Activated CD4-positive, alpha-beta memory T cell treated with anti-CD3 and anti-CD28 coated beads, Interleukin-2, amount 10 ng/mL, durations not matched to agents 7 days and 5 days (primary cell): ENCODE data around the gene CALML6. TPM values are rescaled to one million over a fixed set of nuclear protein-coding genes. Genes with fewer than 3 reads are reported as not detected.

ENCODE experiments used
- CTCF ChIA-PET: fragments of 350-600 bp; sonication (Branson Sonifier 250); formaldehyde crosslinking; loops from one replicate; lab custom pipeline; 2021; ENCODE audit warnings: antibody characterized with exemption, inconsistent platforms; lab: Charles Lee
- POLR2A ChIA-PET: fragments of 350-600 bp; sonication (Branson Sonifier 250); formaldehyde crosslinking; loops from one replicate; lab custom pipeline; 2021; ENCODE audit warnings: antibody characterized with exemption; lab: Charles Lee
- DNase-seq: peaks from one replicate; pipeline ENCODE4 v3.0.0-alpha.2; 2020
- H3K27ac Mint-ChIP-seq: one replicate; pipeline ENCODE4 v1.8.0; 2021; ENCODE audit warnings: mild to moderate bottlenecking, mixed read lengths
- H3K27me3 Mint-ChIP-seq: one replicate; pipeline ENCODE4 v1.8.0; 2021; ENCODE audit warnings: mixed read lengths
- H3K36me3 Mint-ChIP-seq: one replicate; pipeline ENCODE4 v1.8.0; 2021; ENCODE audit warnings: low read depth, mixed read lengths
- H3K4me1 Mint-ChIP-seq: one replicate; pipeline ENCODE4 v1.8.0; 2021; ENCODE audit warnings: mixed read lengths
- H3K4me3 Mint-ChIP-seq: one replicate; pipeline ENCODE4 v1.8.0; 2021; ENCODE audit warnings: mild to moderate bottlenecking, mixed read lengths
- H3K9me3 Mint-ChIP-seq: one replicate; pipeline ENCODE4 v1.8.0; 2021; ENCODE audit warnings: mixed read lengths
- total RNA-seq, 2 experiments: library from RNA; stranded (reverse); gene quantifications; one replicate each; pipeline ENCODE4 v1.2.3, GENCODE V29; 2021

Gene CALML6
- total RNA-seq, 2 experiments from 2014 or later: 0.25 to 0.38 TPM

DNA sequence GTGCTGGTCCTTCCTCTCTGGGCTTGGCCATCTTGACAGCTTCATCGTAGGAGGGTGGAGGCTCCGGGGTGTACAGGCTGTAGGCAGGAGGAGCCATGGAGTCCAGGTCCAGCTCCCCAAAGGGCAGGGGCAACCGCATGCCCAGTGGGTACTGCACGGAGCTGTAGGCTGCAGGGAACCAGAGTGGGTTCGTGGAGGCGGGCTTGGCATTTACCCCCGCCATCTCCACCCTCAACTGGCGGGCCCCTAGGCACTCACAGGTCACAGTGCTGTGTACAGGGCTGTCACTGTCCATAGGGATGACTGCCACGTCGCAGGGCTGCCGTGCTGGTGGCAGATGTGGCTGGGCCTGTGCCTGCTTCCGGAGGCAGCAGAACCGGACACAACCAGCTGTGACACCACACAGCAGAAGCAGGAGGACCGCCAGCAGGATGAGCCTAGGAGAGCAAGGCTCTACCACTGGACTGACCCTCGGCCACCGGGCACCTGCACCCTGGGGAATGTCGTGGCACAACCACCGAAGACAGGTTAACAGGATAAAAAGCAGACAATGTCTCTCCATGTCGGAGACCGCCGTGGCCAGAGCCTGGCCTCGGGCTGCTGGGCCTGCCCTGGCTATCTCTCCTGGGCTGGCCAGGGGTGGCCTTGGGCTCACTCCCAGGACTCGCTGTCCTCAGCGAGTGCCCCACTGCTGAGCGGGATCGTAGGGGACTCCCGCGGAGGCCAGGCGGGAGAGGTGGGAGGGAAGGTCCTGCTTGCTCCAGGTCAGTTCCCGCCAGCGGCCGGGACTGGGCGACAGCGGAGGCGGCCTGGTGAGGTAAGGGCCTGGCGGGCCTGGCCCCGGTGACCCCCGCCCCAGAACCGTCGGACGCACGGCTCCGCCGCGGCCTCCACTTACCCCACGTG lies 3.2 kb downstream of the CALML6 start:
- CTCF ChIA-PET: no interaction called here
- POLR2A ChIA-PET: no interaction called here

DNA sequence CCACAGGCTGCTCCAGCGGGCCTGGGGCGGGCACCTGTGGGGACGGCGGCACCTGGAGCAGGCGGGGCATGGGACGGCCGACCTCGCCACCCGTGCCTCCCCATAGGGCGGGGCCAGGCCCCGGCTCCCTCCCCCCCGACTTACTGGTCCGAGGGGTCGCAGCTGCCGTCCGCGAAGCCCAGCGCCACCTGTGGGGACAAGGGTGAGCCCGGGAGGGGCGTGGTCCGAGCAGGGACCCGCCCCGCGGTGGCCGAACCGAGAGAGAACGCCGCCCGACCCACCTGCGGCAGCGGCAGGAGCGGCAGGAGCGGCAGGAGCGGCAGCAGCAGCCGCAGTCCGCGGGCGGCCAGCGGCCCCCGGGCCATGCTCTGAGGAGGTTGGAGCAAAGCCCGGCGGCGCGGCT lies 3.8 kb downstream of the CALML6 start, which contains the start of gene TMEM52:
Gene TMEM52, minus strand, starts transcription at position 379 of the 403 bp plus-strand sequence. Its CDS starts 14 bp downstream, at position 365.
- no peaks in the 10 kb centered on the region for H3K9me3 Mint-ChIP-seq
- ChIA-PET CTCF (interaction anchor here (0.6 to 1.0 kb wide), 2 partner anchors 10 to 126 kb away, joined by 4 to 7 read pairs; no protein-coding TSS in a partner anchor), POLR2A (interaction anchor here (1.6 kb wide), 1 partner anchor 10 kb away, joined by 7 read pairs; no protein-coding TSS in a partner anchor)
- peaks cover under 1% of the 10 kb centered on the region for H3K27me3 Mint-ChIP-seq
- no peaks in the 10 kb centered on the region for H3K36me3 Mint-ChIP-seq
- H3K4me1 Mint-ChIP-seq: peaks cover 4% of the 10 kb centered on the region
- no peak within 1 kb of the TSS for H3K27ac Mint-ChIP-seq
- DNase-seq: no peak
- peak within 1 kb of the TSS; percentile 63 for H3K4me3 Mint-ChIP-seq

More for the DNA sequence above, 3.2 kb downstream of the CALML6 start:
- H3K36me3 Mint-ChIP-seq: no peaks in the 10 kb centered on the region
- no peaks in the 10 kb centered on the region for H3K9me3 Mint-ChIP-seq
- H3K27ac Mint-ChIP-seq: no peak overlapping the region
- H3K27me3 Mint-ChIP-seq: peaks cover 3% of the 10 kb centered on the region
- no peak for DNase-seq
- H3K4me1 Mint-ChIP-seq: peaks cover 4% of the 10 kb centered on the region
- peak overlapping the region; percentile 24 for H3K4me3 Mint-ChIP-seq

DNA sequence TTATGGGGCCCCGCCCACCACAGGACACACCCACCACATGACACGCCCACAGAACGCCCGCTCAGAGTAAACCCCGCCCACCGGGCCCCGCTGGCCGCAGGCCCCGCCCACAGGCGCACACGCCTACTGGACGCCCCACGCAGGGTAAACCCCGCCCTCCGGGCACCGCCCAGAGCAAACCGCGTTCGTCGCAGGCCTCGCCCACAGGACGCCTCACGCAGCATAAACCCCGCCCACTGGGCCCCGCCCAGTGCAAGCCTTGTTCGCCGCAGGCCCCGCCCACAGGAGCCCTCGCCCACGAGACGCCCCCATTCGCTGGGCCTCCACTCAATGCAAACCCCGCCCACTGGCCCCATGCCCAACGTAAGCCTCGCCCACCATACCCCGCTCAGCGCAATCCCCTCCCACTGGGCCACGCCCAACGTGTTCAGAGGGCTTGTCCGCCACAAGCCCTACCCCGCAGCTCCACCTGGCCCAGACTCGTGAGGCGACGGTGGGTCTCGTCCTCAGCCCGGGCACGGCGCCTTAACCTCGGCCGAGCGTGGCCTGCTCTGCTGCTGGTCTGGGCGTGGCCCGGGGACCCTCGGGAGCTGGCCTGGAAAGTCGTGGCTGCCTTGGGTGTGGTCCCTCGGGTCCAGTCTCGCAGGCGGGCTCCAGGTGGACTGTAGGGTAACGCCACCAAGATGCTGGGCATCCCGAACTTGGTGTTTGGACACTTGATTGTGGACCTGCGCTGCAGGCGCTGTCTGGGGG lies 4.4 kb downstream of the CALML6 start:
- Mint-ChIP-seq H3K36me3 (no peaks in the 10 kb centered on the region), H3K27ac (no peak overlapping the region), H3K4me3 (peak overlapping the region; percentile 63), H3K4me1 (peaks cover 4% of the 10 kb centered on the region), H3K27me3 (no peaks in the 10 kb centered on the region), H3K9me3 (no peaks in the 10 kb centered on the region)
- ChIA-PET POLR2A (interaction anchor here (1.6 kb wide), 1 partner anchor 10 kb away, joined by 7 read pairs; no protein-coding TSS in a partner anchor), CTCF (interaction anchor here (0.6 to 1.0 kb wide), 2 partner anchors 10 to 125 kb away, joined by 4 to 7 read pairs; no protein-coding TSS in a partner anchor)
- peak; percentile 100 for DNase-seq

DNA sequence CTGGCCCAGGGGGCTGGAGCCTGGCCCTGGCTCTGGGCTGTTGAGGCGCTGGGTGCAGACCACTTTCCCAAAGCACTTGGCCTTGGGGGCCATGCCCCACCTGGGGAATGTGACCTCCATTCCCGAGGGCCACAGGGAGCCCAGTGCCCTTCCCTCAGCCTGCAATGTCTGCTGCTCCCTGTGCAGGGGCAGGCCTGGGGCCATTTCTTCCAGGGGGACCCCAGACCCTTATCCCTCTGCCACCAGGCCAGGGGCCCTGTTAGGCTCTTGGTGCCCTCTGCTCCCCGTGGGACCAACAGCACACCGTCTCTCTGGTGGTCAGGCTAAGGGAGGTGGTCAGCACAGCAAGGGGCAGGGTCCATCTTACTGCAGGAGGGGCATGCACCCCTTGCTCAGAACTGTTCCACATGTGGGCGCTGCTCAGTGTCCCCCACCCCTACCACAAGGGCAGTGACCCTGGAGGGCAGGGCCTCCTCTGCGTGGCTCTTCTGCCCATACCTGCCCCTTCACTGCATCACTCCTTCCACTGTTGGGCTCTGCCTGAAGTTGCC lies 5.1 kb downstream of the CALML6 start:
- Mint-ChIP-seq H3K9me3 (no peaks in the 10 kb centered on the region), H3K36me3 (no peaks in the 10 kb centered on the region), H3K4me3 (no peak overlapping the region), H3K27me3 (no peaks in the 10 kb centered on the region), H3K4me1 (peaks cover 4% of the 10 kb centered on the region), H3K27ac (no peak overlapping the region)
- CTCF ChIA-PET: interaction anchor here (1.0 kb wide), 1 partner anchor 11 kb away, joined by 7 read pairs; no protein-coding TSS in a partner anchor
- DNase-seq: no peak
- POLR2A ChIA-PET: interaction anchor here (1.6 kb wide), 1 partner anchor 11 kb away, joined by 7 read pairs; no protein-coding TSS in a partner anchor

DNA sequence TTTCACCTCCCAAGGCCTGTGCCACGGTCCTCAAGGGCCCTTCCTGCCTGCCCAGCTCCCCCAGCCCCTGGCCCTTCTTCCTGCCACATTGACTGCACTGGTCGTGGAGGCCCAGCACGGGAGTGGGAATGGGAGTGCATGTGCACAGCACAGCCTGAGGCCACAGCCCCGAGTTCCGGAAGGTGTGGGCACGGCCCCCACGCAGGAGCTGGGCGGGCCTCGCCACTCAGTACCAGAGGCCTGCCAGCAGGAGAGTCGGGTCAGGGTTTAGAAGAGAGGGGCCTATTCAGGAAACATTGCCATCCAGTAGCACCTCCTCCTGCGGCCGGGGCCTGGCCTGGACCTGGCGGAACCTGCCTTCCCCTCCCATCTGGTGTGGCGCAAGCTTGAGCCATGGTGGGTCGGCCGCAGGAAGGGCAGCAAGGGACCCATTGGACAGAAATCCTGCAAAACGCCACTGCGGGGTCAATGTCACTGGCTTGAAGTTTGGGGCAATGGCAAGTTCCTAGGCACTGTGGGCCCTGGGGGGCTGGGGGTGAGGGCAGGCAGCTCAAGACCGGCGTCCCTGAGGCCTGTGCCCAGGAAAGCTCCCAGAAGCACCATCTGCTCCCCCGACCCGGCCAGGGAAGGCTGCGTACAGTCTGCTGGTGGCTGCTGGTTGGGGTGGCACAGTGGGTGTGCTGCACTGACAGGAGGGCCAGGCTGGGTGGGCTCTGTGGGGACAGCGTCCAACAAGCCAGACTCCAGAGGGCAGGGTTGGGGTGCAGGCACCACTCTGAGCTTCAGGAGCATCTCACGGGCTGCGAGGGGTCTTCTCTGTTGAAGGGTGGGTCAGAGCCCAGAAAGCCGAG lies 5.8 kb downstream of the CALML6 start:
- Mint-ChIP-seq H3K4me3 (no peak overlapping the region), H3K27ac (no peak overlapping the region), H3K9me3 (no peaks in the 10 kb centered on the region), H3K4me1 (peaks cover 4% of the 10 kb centered on the region), H3K27me3 (no peaks in the 10 kb centered on the region), H3K36me3 (no peaks in the 10 kb centered on the region)
- CTCF ChIA-PET: no interaction called here
- POLR2A ChIA-PET: interaction anchor here (1.6 kb wide), 1 partner anchor 12 kb away, joined by 7 read pairs; no protein-coding TSS in a partner anchor
- no peak for DNase-seq

DNA sequence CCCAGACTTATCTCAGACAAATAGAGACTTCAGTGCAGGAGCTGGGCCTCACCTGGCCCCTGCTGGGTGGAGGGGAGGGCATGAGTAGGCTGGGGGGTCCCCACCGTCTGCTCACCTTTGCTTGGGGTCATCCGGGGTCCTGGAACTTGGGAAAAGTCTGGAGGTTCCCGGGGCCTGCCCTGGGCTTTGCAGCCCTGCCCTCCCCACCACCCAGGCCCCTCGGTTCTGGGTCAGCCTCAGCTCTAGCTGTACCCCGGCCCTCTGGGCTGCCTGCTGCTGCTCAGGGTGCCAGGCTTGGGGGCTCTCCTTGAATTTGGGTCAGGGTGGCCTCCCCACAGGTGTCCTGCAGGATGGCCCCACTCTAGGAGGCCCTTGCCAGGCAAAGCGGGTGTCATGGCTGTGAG lies 6.4 kb downstream of the CALML6 start:
- Mint-ChIP-seq H3K27ac (no peak overlapping the region), H3K4me3 (no peak overlapping the region), H3K9me3 (no peaks in the 10 kb centered on the region), H3K4me1 (peaks cover 4% of the 10 kb centered on the region), H3K36me3 (no peaks in the 10 kb centered on the region), H3K27me3 (no peaks in the 10 kb centered on the region)
- POLR2A ChIA-PET: no interaction called here
- no peak for DNase-seq
- CTCF ChIA-PET: no interaction called here

DNA sequence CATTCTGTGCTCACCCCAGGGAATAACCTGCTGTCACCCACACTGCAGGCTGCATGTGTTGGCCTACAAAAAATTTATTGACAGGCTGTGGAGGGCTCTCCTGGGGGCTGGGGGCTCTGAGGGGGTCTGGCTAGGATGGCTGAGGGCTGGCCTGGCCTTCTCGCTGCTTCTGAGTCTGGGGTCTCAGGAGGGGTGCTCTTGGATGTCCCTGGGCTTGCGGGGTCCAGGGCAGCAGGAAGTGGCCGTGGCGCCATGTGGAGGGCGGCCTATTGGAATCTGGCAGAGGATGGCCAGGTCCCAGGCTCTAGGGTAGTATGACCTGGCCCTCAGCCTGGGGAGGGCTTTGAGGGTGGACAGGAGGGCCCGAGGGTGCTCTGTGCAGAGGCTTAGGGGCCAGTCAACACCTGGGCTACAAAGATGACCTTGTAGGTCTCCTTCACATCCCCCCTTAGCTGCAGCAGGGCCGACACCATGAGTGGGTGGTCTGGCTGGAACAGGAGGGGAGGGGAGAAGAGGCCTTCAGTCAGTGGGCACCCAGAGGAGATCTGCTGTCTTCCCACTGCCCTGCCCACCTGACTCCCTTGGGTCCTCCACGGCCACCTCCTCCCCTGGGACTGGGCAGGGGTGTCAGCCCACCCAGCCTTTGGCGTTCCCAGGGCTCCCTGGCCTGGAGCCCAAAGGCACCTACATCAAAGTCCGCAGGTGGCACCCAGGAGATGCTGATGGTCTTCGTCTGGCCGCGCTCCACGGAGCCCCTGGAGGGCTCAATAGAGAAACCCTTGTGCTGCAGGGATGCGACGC lies 7.0 kb downstream of the CALML6 start:
- no peak overlapping the region for H3K27ac Mint-ChIP-seq
- H3K36me3 Mint-ChIP-seq: no peaks in the 10 kb centered on the region
- no peak overlapping the region for H3K4me3 Mint-ChIP-seq
- ChIA-PET CTCF (no interaction called here), POLR2A (no interaction called here)
- no peak for DNase-seq
- H3K27me3 Mint-ChIP-seq: no peaks in the 10 kb centered on the region
- H3K4me1 Mint-ChIP-seq: peaks cover 4% of the 10 kb centered on the region
- no peaks in the 10 kb centered on the region for H3K9me3 Mint-ChIP-seq

DNA sequence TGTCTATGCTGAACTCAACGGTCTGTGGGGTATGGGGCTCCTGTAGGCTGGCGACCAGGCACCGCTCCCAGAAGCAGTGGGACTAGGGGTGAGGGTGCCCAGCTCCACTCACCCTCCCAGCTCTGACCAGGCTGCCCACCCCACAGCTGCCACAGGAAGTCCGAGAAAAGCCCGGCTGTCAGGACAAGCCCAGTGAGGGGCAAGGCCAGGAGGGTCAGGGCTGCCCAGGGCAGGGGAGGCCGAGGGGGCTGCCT lies 7.6 kb downstream of the CALML6 start:
- ChIA-PET CTCF (no interaction called here), POLR2A (no interaction called here)
- no peaks in the 10 kb centered on the region for H3K27me3 Mint-ChIP-seq
- no peak overlapping the region for H3K27ac Mint-ChIP-seq
- H3K36me3 Mint-ChIP-seq: no peaks in the 10 kb centered on the region
- no peak overlapping the region for H3K4me3 Mint-ChIP-seq
- H3K4me1 Mint-ChIP-seq: peaks cover 4% of the 10 kb centered on the region
- no peak for DNase-seq
- no peaks in the 10 kb centered on the region for H3K9me3 Mint-ChIP-seq

DNA sequence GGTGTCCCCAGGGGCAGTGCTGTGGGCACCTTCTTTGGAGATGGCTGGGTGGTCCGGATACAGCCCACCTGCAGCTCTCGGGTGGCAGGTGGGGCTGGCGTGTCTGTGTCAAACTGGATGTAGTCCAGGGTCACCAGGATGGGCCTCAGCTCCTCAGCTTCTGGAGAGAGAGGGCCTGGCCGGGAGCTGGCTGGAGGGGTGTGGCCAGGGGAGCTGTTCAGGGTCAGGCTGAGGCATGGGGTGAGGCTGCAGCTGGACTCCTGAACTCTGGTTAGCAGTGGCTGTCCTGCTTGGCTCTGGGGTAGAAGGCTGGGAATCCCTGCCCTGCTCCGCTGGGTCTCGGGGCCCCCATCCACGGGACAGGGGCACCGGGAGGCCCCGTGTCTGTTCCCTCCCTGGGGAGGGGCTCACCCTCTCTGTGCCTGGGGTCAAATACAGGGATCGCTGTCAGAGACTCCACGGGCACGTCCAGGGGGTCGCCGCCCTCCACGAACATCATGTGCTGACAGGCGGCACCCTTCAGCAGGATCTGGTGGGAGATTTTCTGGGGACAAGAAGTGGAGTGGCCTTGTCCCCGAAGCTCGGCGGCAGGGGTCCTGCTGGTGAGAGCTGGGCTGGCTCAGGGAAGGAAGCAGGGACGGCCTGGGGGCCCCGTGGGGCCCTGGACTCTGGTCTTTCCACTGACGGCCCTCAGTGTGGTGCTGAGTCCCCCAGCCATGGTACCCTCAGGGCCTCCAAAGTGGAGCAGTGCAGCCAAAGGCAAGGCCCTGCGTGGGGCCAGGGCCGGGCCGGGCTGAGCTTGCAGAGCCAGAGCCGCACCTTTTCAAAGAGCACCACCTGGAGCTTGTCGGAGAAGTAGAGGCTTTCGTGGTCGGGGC lies 8.1 kb downstream of the CALML6 start:
- Mint-ChIP-seq H3K36me3 (no peaks in the 10 kb centered on the region), H3K27ac (no peak overlapping the region), H3K9me3 (no peaks in the 10 kb centered on the region), H3K27me3 (no peaks in the 10 kb centered on the region), H3K4me1 (peaks cover 4% of the 10 kb centered on the region), H3K4me3 (no peak overlapping the region)
- POLR2A ChIA-PET: no interaction called here
- CTCF ChIA-PET: no interaction called here
- DNase-seq: no peak

DNA sequence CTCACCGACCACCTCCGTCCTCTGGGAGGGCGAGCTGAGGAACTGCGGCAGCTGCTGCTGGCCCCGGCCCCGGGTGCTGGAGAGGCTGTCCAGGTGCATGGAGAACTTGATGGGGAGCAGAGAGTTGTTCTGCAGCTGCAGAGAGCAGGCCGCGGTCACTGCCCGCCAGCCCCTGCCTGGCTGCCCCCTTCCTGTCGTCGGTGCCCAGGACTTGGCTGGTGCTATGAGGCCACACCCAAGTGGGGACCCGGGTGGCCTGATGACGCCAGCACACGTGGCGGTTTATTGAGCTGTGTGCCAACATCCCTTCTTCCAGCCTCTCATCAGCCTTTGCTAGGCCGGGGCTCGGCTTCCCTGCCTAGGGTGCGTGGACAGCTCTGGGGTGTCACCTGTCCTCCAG lies 9.3 kb downstream of the CALML6 start:
- Mint-ChIP-seq H3K27ac (no peak overlapping the region), H3K27me3 (no peaks in the 10 kb centered on the region), H3K4me1 (peaks cover 3% of the 10 kb centered on the region), H3K36me3 (no peaks in the 10 kb centered on the region), H3K4me3 (no peak overlapping the region), H3K9me3 (no peaks in the 10 kb centered on the region)
- CTCF ChIA-PET: no interaction called here
- POLR2A ChIA-PET: no interaction called here
- no peak for DNase-seq

DNA sequence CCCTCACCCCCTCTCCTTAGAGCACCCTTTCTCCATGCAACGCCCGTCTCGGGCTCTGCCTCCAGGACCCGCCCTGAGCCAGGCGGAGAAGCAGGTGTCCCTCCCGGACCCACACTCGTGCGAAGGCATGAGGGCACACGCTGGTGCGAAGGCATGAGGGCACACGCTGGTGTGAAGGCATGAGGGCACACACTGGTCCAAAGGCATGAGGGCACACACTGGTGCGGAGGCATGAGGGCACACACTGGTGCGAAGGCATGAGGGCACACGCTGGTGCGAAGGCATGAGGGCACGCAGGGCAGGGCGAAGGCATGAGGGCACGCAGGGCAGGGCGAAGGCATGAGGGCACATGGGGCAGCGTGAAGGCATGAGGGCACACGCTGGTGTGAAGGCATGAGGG lies 9.8 kb downstream of the CALML6 start:
- Mint-ChIP-seq H3K36me3 (no peaks in the 10 kb centered on the region), H3K9me3 (no peaks in the 10 kb centered on the region), H3K4me1 (no peaks in the 10 kb centered on the region), H3K27me3 (no peaks in the 10 kb centered on the region), H3K4me3 (no peak overlapping the region), H3K27ac (no peak overlapping the region)
- ChIA-PET CTCF (no interaction called here), POLR2A (no interaction called here)
- DNase-seq: no peak
